GM18498 (cell line): ENCODE measurements around the gene TLE7.
A peak's percentile ranks its signal among the peaks of the same experiment; 100 is the strongest.

Source experiments
- ATAC-seq: cut with Tn5 transposase; IDR thresholded peaks from one replicate; pipeline ENCODE4 v1.9.1; 2021; ENCODE audit warnings: mild to moderate bottlenecking, moderate library complexity; ENCODE audit not compliant: unreplicated experiment

TLE7 gene

DNA sequence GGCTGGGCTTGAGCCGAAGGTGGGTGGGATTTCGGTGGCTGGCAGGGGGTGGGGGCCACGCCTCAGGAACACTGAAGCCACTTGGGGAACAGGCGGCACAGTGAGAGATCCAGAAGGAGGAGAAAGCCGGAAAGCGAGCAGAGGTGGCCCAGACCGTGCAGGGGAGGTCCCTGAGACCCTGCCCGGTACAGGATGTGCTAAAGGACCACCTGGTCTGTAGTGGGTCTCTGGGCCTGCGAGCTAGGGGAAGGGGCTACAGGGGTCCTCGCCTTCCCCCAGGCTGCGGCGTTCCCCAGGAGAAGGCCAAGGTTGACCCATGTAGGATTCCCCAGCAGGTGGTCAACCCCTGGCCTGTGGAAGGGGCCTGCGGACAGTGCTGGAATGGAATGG is at the start of gene TLE7:
TSS of gene TLE7 (minus strand) at position 4 of the 390 bp plus-strand sequence. CDS start 8,730 bp downstream, outside the sequence.
- no peak for ATAC-seq

DNA sequence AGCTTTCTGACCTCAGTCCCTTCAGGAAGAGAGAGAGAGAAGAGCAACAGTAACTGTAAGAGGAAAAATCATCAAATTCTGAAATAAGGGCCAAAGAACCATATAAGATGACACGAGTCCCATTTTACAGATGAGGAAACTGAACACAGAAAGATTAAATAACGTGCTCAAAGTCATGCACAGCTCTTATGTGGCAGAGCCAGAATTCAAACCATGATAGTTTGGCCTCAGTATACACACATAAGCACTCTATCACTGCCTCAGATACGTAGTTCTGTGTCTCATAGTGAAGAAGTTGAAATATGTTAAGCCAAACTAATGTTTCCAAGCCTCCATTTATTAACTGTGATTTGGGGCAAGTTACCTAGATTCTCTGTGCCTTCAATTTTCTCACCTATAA is 49.2 kb upstream of the TLE7 start:
- no peak for ATAC-seq

DNA sequence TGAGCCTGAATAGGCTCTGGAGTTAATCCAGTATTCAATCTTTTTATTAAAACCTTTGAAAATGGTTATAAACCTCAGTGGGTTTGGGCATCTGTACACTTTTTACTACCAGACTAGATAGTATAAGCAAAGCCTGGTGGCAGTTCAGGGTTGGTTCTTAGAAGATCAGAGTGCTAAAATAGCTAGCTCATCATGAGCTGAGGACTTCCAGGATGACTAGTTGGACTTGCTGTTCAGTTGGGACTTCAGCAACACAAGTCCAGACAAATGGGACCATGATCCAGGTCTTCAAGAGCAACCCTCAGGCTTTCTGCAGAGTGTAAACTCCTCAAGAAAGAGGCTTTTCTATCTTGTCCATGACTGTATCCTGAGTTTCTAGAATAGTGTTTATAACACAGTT is 48.5 kb upstream of the TLE7 start:
- no peak for ATAC-seq

DNA sequence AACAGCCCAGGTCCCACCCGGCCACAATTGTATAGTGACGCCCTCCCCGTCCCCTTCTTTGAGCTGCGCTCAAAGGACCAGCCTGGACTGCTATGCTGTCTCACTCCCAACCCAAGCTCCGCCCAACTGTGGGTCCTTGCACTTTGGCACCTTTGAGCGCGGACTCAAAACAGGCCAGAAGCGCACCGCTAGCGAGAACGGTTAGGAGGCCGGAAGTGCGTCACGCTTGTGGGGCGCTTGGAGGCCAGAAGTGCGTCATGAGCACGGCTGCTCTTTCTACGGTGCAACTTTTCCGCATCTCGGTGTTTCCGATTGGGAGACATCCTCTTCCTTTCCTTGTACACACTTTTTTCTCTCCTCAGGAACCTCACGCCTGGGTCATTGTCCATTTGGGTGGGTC is 47.3 kb upstream of the TLE7 start, which contains the start of gene ZNF19:
TSS of gene ZNF19 (minus strand) at position 203 of the 400 bp plus-strand sequence. CDS start 7,210 bp downstream, outside the sequence.
- ATAC-seq, result no peak

DNA sequence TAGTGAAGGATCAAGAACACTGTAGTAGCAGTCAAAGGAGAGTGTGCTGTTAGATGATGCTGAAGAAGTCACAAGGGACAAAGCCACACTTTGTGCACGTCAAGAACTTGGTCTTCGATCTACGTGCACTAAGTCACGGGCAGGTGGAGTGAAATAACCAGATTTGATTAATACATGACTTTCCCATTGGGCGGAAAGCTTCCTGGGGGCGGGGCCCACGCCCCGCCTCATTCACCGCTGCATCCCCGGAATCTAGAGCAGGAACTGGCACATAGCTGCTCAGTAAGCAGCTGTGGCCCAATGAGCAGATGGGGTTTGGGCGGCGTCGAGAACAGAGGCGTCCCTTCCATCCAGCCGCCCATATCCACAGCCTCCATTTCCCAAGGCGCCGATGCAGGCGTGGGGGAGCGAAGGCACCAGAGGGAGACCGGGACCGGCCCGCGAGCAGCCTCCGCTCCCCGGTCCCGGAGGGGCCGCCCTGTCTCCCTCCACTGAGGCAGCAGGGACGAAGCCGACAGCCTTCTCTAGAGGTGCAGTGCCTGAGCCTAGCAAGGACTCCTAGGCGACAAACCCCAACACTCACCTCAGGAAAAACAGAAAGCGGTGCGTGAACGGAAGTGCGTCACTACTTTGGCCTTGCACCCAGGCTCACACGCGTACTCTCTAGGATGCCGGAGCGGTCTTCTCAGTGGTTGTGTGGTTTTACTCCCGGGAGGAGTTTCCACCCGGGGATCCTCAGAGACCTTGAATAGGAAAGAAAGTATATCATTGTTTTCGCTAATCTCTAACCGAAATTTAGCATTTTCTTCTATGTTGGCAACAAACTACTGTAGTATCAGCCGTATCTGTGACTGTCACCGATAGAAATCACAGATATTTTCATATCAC is 42.4 kb upstream of the TLE7 start:
- peak; percentile 94 for ATAC-seq

DNA sequence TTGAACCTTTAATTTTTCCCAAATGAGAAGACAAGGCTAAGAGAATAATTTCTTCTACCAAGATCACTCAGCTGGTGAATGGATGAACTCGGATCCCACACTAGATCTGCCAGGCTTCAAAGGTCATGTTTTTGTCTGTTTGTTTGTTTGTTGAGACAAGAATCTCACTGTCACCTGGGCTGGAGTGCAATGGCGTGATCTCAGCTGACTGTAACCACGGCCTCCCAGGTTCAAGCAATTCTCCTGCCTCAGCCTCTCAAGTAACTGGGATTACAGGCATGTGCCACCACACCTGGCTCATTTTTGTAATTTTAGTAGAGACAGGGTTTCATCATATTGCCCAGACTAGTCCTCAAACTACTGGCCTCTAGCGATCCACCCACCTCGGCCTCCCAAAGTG is 40.7 kb upstream of the TLE7 start:
- no peak for ATAC-seq

DNA sequence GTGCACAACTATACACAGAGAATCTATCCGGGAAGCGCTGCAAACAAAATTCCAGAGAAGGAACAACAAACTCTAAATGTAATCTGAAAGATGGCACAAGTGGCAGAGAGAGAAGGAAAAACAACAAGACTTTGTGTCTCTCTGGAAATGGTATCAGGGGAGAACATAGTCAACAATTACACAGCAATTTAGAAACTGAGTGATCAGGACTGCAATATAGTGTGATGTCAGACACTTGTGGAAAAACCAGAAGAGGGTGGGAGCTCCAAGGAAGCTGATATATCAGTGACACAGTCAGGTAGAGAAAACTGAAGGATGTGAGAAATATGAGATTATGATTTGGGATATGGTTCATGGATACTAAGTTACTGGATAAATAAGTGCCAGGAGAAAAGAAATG is 39.1 kb upstream of the TLE7 start:
- no peak for ATAC-seq

DNA sequence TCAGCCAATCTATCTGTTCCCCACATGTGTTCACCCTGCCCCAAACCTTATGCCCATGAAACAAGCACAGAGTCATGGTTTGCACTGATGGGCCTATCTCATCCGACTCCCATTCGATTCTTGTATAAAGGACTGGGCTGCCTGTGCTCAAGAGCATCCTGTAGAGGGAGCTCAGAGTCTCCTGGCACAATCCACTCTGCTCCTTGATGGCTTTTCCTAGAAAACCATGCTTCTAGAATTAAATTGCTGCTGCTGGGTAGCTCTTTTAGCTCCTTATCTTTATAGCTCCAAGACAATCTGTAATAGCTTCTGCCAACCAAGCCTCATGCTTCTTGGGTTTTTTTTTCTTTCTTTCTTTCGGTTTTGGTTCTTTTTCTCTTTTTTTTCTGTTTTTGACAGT is 37.6 kb upstream of the TLE7 start:
- no peak for ATAC-seq

DNA sequence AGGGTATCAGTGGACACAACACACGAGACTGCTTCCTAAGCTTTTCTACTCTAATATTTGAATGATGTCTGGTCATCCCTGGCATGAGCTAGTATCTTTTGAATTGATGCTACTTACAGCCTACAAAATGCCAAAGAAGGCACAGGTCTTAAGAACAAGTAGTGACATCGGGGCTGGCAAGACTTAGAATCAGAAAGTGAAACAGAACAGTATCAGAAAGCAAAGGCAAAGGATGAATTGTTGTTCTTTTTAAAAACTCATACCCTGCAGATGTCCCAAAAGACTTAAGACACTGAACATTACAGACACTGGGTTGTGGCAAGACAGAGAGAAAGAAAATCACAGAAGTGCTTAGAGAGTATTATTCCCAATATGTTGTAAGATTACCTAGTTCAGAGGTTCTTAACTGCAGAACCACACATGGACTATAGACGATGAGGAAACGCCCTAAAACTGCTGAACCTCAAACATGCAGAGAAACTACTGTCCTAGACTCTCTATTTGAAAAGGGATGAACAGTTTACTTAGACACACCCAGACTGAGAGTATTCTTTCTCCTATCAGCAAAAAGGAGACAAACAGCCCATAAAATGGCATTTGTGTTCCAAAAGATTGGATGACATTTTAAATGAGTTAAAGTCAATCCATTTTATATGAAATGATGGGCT is 34.7 kb upstream of the TLE7 start:
- ATAC-seq, result peak; percentile 59

DNA sequence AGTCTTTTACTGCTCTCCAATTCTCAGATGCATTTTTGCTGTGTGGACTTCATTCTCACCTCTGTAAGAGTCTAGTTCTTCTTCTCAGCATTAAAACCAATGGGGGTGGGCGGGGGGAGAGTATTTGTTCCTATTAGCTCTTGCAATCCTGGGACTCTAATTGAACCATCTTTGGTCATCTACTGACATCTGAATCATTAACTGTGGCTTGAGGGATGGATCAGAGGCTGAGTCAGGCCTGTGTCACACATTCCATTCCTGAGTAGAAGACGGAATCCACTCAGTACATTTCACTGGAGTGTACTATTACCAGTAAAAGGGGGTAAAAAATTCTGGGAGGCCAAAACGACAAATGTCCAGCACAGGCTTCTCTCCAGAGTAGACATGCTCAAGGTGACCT is 33.0 kb upstream of the TLE7 start:
- ATAC-seq, result no peak

DNA sequence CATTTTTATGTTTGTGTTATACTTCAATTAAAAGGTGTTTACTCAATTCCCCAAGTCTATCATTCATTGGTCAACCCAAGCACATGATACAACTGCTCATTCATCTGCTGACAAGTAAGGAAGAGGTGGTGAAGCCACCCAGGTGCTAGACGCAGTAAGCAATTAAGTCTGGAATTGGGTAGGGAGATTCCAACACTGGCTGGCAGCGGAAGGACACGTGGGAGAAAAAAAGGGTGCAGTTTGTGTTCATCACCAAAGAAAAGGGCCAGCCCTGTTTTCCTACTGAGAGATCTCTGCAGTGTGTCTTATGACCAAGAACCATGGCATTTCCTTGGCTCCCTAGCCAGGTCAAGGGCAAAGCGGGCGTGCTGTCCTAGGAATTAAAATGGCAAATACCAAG is 32.0 kb upstream of the TLE7 start:
- ATAC-seq, result no peak

DNA sequence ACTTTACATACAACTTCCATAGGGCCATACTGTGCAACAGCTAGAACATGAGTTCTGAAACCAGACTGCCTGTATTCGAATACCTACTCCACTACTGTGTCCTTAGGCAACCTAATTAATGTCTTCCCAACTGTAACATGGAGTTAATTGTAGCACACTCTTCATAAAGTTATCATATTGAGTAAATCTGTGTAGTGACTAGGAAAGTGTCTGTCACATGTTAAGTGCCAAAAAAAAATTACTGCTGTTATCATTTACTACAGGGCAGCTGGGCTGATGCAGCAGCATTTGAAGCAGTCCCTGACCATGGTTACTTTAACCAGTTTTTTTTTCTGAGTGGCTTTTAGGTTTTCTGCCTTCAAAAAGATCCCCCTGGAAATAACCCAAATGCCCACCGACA is 31.1 kb upstream of the TLE7 start:
- no peak for ATAC-seq

DNA sequence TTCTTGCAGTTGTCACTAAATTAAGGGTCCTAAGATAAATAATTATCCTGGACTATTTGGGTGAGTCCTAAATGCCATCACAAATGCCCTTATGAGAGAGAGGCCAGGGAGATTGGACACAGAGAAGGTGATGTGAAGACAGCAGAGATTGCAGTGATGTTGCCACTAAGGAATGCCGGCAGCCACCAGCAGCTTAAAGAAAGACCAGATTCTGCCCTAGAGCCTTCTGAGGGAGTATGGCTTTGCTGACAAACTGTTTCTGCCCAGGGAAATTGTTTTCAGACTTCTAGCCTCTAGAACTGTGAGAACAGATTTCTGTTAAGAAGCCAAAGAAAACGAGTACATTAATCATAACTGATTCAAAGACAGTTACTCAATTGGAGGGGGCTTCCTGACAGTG is 30.2 kb upstream of the TLE7 start:
- ATAC-seq, result no peak

DNA sequence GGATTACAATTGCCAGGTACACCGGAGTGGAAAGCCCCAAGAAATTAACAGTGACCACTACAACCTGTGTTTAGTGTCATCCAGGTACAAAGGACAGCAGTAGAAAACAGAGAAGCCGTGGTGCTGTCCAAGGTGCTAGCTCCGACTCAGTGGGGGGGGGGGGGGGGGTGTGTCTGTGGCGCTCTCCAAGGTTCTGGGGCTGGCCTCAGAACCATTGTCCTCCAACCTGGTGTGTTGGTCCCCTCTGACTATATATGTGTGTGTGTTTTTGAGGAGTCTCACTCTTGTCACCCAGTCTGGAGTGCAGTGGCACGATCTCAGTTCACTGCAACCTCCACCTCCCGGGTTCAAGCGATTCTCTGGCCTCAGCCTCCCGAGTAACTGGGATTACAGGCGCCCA is 26.0 kb upstream of the TLE7 start:
- ATAC-seq, result no peak

DNA sequence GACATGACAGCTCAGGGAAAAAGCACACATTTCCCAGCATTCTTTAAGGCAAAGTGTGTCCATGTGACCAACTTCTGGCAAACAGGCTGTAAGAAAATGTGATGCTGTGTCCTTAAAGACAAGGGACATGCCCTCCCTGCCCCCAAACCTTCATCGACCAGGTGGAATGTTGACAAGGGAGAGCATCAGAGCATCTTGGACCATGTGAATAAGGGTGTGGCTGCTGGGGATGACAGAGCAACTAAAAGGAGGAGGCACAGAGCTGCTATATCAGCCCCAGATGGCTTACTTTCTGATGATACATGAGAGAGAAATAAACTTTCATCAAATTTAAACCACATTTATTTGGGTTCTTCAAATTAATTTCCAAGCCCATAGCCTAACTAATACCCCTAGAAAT is 22.4 kb upstream of the TLE7 start:
- ATAC-seq, result no peak

DNA sequence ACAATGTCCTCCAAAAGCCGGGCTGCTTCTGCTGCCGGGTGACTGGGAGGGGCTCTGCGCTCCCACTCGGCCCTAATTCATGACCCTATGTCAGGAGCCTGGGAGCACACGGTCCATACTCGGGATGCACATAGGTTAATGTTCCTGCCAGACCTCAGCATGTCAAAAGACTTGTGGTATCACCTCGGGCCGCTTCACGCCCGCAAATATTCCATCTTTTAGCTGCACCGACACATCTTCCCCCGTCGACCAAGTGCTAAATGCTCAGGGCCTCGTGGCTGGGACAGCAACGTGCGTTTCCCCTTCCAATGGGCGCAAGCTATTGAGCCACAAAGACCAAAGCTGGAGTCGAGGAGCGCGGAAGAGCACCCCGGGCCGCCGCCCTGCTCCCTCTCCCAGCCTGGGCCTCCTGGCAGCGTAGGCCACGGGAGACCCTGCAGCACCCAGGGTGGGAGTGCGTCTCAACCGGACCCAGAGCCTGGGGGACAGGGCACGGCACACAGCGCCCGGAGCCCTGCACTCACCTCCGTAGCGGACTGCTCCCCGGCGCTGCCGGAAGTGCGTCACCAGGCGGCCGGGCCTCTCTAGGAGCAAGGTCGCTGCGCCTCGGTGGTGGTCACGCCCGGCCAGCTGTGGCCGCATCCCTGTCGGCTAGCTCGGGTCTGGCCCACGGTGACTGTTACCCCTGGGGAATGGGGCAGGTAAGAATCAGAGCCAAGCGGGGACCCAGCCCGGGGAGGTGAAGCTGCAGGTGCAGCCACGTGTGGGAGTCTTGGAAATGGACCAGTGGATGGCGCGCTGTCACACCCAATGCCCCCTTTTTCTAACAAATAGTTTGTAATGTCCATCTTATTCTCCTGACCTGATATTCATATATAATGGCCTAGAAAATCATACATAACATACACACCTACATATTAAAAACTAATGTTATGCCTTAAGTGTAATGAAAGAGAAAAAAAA is 20.1 kb upstream of the TLE7 start, which contains the start of gene ZNF23:
TSS of gene ZNF23 (minus strand) at position 562 of the 963 bp plus-strand sequence. CDS start 5,451 bp downstream, outside the sequence.
- peak; percentile 99 for ATAC-seq

DNA sequence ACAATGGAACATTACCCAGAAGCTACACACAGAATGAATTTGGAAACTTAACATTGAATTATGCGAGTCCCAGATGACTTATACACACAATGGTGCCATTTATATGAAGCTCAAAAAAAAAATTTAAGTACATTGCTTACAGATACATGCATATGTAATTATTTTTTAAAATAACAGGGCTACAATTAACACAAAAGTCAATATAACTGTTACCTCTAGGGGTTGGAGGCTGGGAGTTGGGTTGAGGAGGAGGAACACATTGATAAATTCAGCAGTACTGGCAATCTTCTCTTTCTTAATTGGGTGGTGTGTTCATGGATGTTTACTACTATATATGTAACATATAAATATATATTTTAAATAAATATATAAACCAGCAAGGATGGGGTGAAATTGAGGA is 19.1 kb upstream of the TLE7 start:
- ATAC-seq, result no peak

DNA sequence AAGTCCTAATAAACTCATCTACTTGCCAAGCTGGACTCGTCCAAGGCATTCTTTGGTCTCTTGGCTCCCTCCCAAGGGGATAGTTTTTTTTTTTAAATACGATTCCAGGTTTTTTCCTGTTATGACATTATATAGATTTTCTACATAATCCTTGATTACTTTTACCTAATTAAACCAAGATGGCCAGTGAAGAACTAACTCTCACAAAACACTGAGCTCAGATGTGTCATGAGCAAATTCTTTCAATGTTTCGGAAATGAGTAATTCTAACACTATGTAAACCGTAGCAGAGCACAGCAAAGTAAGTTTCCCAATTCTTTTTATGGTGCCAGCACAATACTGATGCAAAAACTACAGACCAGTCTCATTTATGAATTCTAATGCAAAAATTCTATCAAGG is 18.4 kb upstream of the TLE7 start:
- ATAC-seq, result no peak

DNA sequence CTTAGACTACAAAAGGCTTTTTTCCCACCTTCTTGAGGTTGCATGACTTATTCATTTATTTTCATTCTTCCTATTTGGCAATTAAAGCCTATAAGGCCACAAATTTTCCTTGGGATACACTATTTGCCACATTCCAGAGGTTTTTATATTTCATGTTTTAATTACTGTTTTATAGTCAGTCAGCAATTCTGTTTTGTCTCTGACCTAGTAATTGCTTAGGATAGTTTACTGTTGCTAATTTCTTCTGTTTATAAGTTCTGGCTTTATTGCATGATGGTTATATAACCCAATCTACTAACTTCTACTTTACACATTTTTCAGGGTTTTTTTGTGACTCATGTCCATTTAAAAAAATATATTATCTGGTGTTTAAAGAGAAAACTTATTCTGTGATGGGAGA is 17.7 kb upstream of the TLE7 start:
- ATAC-seq, result no peak

DNA sequence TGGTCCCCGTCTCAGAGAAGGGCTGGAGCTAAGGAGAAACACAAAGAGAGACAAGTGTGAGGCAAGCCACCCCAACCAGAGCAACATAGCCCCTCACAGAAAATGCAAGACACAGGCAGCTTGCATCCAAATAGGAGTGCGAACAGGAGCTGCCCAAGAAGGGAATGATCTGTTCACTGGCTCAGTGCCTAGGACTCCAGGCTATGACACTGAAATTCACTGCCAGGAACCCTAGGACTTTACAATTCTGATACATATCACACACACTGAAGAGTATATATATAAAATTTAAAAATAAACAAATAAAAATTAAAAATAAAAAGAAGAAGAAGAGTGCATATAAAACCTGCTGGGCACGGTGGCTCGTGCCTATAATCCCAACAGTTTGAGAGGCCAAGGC is 14.9 kb upstream of the TLE7 start:
- no peak for ATAC-seq

DNA sequence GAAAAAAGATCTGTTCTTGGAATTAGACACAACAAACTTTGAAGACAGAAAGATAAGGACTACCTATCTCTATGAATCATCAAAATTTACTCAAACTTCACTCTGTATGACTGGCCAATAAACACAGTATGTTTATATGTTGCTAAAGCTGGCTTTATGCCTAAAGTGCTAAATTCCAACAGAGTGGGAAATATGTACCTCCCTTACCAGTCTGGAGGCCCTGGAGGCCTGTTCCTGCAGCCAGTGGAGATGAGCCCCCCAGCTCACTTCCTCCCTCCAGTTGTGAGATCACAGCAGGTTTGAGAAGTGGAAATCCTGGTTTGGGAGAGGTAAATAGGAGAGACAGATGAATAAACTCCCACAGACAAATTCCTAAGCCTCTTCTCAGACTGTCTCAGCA is 11.2 kb upstream of the TLE7 start:
- ATAC-seq, result no peak
